NCI-H2171 treated with DMSO at 0.1 percent for 48 hours (cell line): ENCODE data around the gene PPFIA2.
"Not testable (repeated sequence)": the region's sequence is repeated elsewhere in the genome, so short reads cannot be mapped to it uniquely, and the experiment has no call there.

ENCODE experiments used
- DNase-seq: peaks from one replicate; lab custom pipeline; 2025; lab: John Stamatoyannopoulos, UW

The PPFIA2 gene

DNA sequence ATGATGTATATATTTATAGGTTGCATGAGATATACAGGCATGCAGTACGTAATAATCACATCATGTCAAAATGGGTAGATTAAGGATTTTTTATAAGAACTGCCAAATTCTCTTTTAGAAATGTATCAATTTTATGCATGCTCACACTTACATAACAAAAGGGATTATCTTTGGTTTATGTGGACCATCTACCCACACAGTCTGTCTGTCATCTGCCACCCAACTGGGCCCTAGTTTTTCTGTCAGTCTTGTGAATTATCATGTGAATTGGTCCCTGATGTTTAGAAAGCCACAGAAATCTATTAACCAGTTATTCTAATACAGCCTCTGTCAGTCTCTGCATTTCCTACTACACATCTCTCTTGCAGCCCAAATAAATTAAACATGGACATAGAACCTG lies 547.8 kb downstream of the PPFIA2 start:
- DNase-seq = no peak

DNA sequence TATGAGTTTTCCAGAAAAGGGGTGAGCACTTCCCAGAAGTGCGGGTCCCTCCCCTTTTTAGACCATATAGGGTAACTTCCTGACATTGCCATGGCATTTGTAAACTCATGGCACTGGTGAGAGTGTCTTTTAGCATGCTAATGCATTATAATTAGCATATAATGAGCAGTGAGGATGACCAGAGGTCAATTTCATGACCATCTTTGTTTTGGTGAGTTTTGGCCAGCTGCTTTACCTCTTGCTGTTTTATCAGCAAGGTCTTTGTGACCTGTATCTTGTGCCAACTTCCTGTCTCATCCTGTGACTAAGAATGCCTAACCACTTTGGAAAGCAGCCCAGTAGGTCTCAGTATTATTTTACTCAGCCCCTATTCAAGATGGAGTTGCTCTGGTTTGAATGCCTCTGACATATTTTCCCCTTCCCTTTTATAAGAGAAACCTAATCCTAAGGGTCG lies 549.4 kb downstream of the PPFIA2 start:
- not testable (repeated sequence) for DNase-seq

- DNase-seq = no peak
Observed at GRCh38 chr12:81209012-81209411, 550.1 kb downstream of the PPFIA2 start.

DNA sequence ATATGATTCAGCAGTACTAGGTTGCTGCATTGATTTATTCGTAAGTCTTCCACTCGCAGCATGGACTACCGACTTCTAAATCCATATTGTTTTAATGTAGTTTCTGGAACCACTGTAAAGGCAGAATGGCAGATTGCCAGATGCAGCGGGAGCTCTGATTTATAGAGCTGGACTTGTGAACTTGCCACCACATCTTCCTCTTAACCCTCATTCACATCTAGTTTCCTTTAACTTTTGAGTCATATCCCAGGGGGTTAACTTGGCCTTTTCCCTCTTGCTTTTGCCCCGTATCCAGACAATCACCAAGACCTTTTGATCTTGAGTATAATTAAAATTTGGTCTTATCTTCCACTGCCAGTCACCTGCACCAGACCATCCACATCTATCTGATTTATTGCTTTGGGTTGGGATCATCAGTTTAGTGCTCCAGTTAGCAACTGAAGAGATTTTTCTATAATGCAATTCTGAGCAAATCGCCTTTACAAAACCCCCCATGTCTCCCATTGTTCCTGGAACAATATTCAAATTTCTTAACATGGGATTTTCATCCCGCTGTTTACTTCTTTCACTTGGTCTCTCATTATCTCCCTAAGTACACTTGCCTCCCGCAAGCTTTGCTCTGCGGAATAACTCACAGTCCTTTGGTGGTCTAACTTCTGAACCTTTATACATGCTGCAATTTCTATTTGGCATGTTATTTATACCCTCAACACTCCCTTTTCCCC lies 550.8 kb downstream of the PPFIA2 start:
- DNase-seq = no peak
